IPS-18c (cell line): ENCODE measurements around the gene BPGM.
"Not testable (repeated sequence)": the region's sequence is repeated elsewhere in the genome, so short reads cannot be mapped to it uniquely, and the experiment has no call there.

Experiments
- H3K4me3 ChIP-seq: 2 replicates; pipeline ENCODE4 v1.7.0; 2013; ENCODE audit warnings: low read depth, mild to moderate bottlenecking, low read length, moderate library complexity; ENCODE audit not compliant: insufficient read depth
- H3K9me3 ChIP-seq: one replicate; pipeline ENCODE4 v1.6.1; 2013; ENCODE audit warnings: mild to moderate bottlenecking, low read length, moderate library complexity; ENCODE audit not compliant: control insufficient read depth, insufficient read depth

The BPGM gene

GRCh38 chr7:134649226-134649775, 2.6 kb downstream of the BPGM start:
- no peaks in the 10 kb centered on the region for H3K9me3 ChIP-seq
- H3K4me3 ChIP-seq = no peak overlapping the region

GRCh38 chr7:134651991-134652390, 5.3 kb downstream of the BPGM start:
- Histone ChIP-seq H3K4me3 (no peak overlapping the region), H3K9me3 (no peaks in the 10 kb centered on the region)

- no peaks in the 10 kb centered on the region for H3K9me3 ChIP-seq
- no peak overlapping the region for H3K4me3 ChIP-seq
Measured at GRCh38 chr7:134654104-134654775, 7.6 kb downstream of the BPGM start.

GRCh38 chr7:134657526-134657925, 10.9 kb downstream of the BPGM start:
- H3K9me3 ChIP-seq = no peaks in the 10 kb centered on the region
- no peak overlapping the region for H3K4me3 ChIP-seq

GRCh38 chr7:134660242-134660785, 13.7 kb downstream of the BPGM start:
- Histone ChIP-seq H3K9me3 (no peaks in the 10 kb centered on the region), H3K4me3 (no peak overlapping the region)

- no peak overlapping the region for H3K4me3 ChIP-seq
- H3K9me3 ChIP-seq = no peaks in the 10 kb centered on the region
Measured at GRCh38 chr7:134660961-134661376, 14.3 kb downstream of the BPGM start.

- Histone ChIP-seq H3K9me3 (no peaks in the 10 kb centered on the region), H3K4me3 (no peak overlapping the region)
Measured at GRCh38 chr7:134662166-134662870, 15.7 kb downstream of the BPGM start.

GRCh38 chr7:134662871-134663205, 16.2 kb downstream of the BPGM start:
- H3K9me3 ChIP-seq = no peaks in the 10 kb centered on the region
- H3K4me3 ChIP-seq = no peak overlapping the region

- H3K9me3 ChIP-seq, H3K4me3 ChIP-seq: not testable (repeated sequence)
Measured at GRCh38 chr7:134665045-134665444, 18.4 kb downstream of the BPGM start.

GRCh38 chr7:134667899-134668298, 21.2 kb downstream of the BPGM start:
- H3K4me3 ChIP-seq = no peak overlapping the region
- H3K9me3 ChIP-seq = no peaks in the 10 kb centered on the region

- Histone ChIP-seq H3K9me3 (no peaks in the 10 kb centered on the region), H3K4me3 (no peak overlapping the region)
Measured at GRCh38 chr7:134669388-134669787, 22.7 kb downstream of the BPGM start.

GRCh38 chr7:134669845-134670373, 23.3 kb downstream of the BPGM start:
- Histone ChIP-seq H3K9me3 (no peaks in the 10 kb centered on the region), H3K4me3 (no peak overlapping the region; the same call in 1 of the 2 replicates)

- no peak overlapping the region for H3K4me3 ChIP-seq
- no peaks in the 10 kb centered on the region for H3K9me3 ChIP-seq
Measured at GRCh38 chr7:134671609-134672008, 25.0 kb downstream of the BPGM start.

GRCh38 chr7:134674424-134674823, 27.8 kb downstream of the BPGM start:
- H3K4me3 ChIP-seq = no peak overlapping the region

GRCh38 chr7:134676743-134677142, 30.1 kb downstream of the BPGM start:
- H3K9me3 ChIP-seq = no peaks in the 10 kb centered on the region
- H3K4me3 ChIP-seq = no peak overlapping the region

More at GRCh38 chr7:134674424-134674823, 27.8 kb downstream of the BPGM start:
- no peaks in the 10 kb centered on the region for H3K9me3 ChIP-seq

- Histone ChIP-seq H3K9me3 (no peaks in the 10 kb centered on the region), H3K4me3 (no peak overlapping the region)
Measured at GRCh38 chr7:134678115-134678514, 31.5 kb downstream of the BPGM start.

GRCh38 chr7:134679006-134679405, 32.4 kb downstream of the BPGM start:
- H3K9me3 ChIP-seq = no peaks in the 10 kb centered on the region
- H3K4me3 ChIP-seq = no peak overlapping the region

GRCh38 chr7:134684165-134684564, 37.5 kb downstream of the BPGM start:
- Histone ChIP-seq H3K9me3 (no peaks in the 10 kb centered on the region), H3K4me3 (no peak overlapping the region)
